OCI-LY7 (cell line): ENCODE measurements around the gene MICAL3. TPM values are rescaled to one million over a fixed set of nuclear protein-coding genes. Genes with fewer than 3 reads are reported as not detected.

Experiments used
- BruUV-seq: library from RNA; stranded (reverse); fragments of 400-500 nt; replicated peaks from 2 replicates; lab custom pipeline; 2021; lab: Mats Ljungman, UMichigan
- CTCF ChIA-PET: fragments of 300-600 bp; sonication (Branson Sonifier 250); formaldehyde crosslinking; loops from one replicate; lab custom pipeline; 2022; ENCODE audit warnings: antibody characterized with exemption; ENCODE audit not compliant: unreplicated experiment; lab: Charles Lee
- POLR2A ChIA-PET: fragments of 300-600 bp; sonication (Branson Sonifier 250); formaldehyde crosslinking; loops from one replicate; lab custom pipeline; 2022; ENCODE audit warnings: antibody characterized with exemption; lab: Charles Lee
- DNase-seq: peaks from one replicate; pipeline ENCODE4 v3.0.0-alpha.2; 2015; ENCODE audit warnings: low spot score
- H2AFZ ChIP-seq: fragments of 200-600 bp; sonication (generic), shearing (Covaris generic); 2 replicates; pipeline ENCODE4 v1.6.1; 2014; ENCODE audit warnings: mild to moderate bottlenecking, antibody characterized with exemption, low read length, moderate library complexity
- H3K27ac ChIP-seq: fragments of 200-600 bp; sonication (generic); 2 replicates; pipeline ENCODE4 v1.5.1; 2014; ENCODE audit warnings: mixed run types, low read depth, mild to moderate bottlenecking, moderate library complexity, low read length, inconsistent platforms; ENCODE audit not compliant: poor library complexity, severe bottlenecking
- H3K36me3 ChIP-seq: fragments of 200-600 bp; sonication (generic); 2 replicates; pipeline ENCODE4 v1.6.1; 2014; ENCODE audit warnings: mild to moderate bottlenecking, antibody characterized with exemption, low read length, moderate library complexity, mixed read lengths; ENCODE audit not compliant: insufficient read depth
- H3K4me1 ChIP-seq: fragments of 200-600 bp; sonication (generic); 2 replicates; pipeline ENCODE4 v1.5.1; 2014; ENCODE audit warnings: mild to moderate bottlenecking, low read length; ENCODE audit not compliant: insufficient read depth, poor library complexity, severe bottlenecking
- H3K4me2 ChIP-seq: fragments of 200-600 bp; sonication (generic); 2 replicates; pipeline ENCODE4 v1.6.1; 2014; ENCODE audit warnings: mild to moderate bottlenecking, low read length
- H3K4me3 ChIP-seq: fragments of 200-600 bp; sonication (generic); 2 replicates; pipeline ENCODE4 v1.5.1; 2014; ENCODE audit warnings: mild to moderate bottlenecking, low read depth, low read length; ENCODE audit not compliant: poor library complexity, severe bottlenecking
- H3K79me2 ChIP-seq: fragments of 200-600 bp; sonication (generic); 2 replicates; pipeline ENCODE4 v1.6.1; 2016; ENCODE audit warnings: low read depth, mild to moderate bottlenecking, low read length, moderate library complexity, mixed read lengths; ENCODE audit not compliant: insufficient read depth
- H3K9me2 ChIP-seq: fragments of 200-600 bp; sonication (generic); 2 replicates; pipeline ENCODE4 v1.6.1; 2016; ENCODE audit warnings: mild to moderate bottlenecking, low read length, mixed read lengths; ENCODE audit not compliant: insufficient read depth
- H3K9me3 ChIP-seq: fragments of 200-600 bp; sonication (generic); 2 replicates; pipeline ENCODE4 v1.6.1; 2014; ENCODE audit warnings: mild to moderate bottlenecking, mixed run types, low read length, mixed read lengths
- H4K20me1 ChIP-seq: fragments of 200-600 bp; sonication (generic); 2 replicates; pipeline ENCODE4 v1.6.1; 2014; ENCODE audit warnings: mild to moderate bottlenecking, antibody characterized with exemption, low read length, moderate library complexity, mixed read lengths; ENCODE audit not compliant: insufficient read depth
- EZH2phosphoT487 ChIP-seq: fragments of 200-600 bp; sonication (generic); IDR thresholded peaks from 2 replicates; pipeline ENCODE4 v1.6.1; 2018; ENCODE audit warnings: low read depth, borderline replicate concordance, mild to moderate bottlenecking, mixed run types, antibody characterized with exemption, low read length, moderate library complexity, mixed read lengths
- intact Hi-C: fragments of 100-400 bp; cut with micrococcal nuclease; formaldehyde crosslinking; loops from one replicate; pipeline ENCODE4 v1.10.0; 2022; ENCODE audit not compliant: unreplicated experiment
- total RNA-seq, 2 experiments: library from RNA; depleted of rRNA in 1 of 2; stranded (reverse); fragments of >200 nt in 1 of 2; shearing (Covaris generic) in 1 of 2; gene quantifications; 2 replicates each; pipeline ENCODE4 v1.2.3, GENCODE V29; 2014 to 2022
- TF ChIP-seq, protein P1 (sequence below): fragments of 200-600 bp; sonication (generic); conservative IDR thresholded peaks from 2 replicates; pipeline ENCODE4 v1.5.1; 2014; ENCODE audit warnings: mild to moderate bottlenecking, antibody characterized with exemption, low read length, moderate library complexity, mixed read lengths

The MICAL3 gene
- total RNA-seq, 2 experiments from 2014 or later, result 80.9 to 210 TPM

DNA sequence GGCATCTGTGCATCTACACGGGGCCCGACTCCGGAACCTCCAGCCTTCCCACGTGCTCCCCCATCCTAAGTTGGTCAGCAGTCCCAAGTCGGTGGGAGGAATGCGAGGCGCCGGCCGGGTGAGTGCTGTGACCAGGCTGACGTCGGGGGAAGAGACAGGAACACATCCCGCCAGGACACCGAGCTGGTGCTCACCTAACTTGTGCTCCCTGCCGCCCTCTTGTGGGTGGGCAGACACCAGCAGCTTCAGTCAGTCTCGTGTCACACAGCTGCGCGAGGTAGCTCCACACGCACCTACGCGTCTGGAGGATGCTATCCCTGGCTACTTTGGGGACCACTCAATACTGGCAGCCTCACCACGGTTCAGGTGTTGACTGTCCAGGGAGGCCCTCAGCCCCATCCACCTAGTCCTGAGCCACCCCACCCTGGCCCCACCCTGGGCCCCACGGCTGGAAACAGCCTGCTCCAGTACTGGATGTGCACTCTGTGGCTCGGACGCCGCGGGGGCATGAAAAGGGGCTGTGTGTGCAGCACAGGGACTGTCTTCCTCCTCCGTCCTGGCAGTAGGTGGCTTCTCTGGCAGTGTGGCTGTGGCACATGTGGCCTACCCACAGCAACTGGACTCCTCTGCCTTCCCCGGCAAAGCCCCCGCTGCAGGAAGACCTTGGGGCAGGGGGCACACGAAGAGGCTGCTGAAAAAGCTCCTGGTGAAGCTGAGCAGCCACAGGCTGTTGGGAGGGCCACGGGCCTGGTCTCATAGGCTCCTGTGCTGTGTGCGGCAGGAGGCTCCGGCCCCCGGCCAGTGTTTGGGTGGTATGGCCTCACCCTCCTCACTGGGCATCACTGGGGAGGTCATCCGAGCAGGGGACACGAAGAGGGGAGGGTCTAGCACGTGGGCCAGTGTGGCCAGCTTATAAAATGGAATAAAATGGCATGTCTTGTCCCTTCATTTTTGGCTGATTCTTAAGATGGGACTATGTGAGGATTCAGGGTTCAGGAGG is 238.9 kb downstream of the MICAL3 start:
- intact Hi-C loops, result loop anchor here (1.0 kb wide), 1 partner anchor 43 kb away; no protein-coding TSS in a partner anchor
- POLR2A ChIA-PET, result interaction anchor here (0.6 to 2.5 kb wide), 8 partner anchors 11 to 291 kb away, joined by 3 to 6 read pairs (median 3); no protein-coding TSS in a partner anchor
- Histone ChIP-seq H3K4me1 (peaks cover 22% of the 10 kb centered on the region), H3K9me2 (no peaks in the 10 kb centered on the region), H3K79me2 (no peaks in the 10 kb centered on the region), H3K27ac (peak overlapping the region; percentile 19), H3K4me2 (no peak overlapping the region), H3K36me3 (peaks cover 27% of the 10 kb centered on the region), H3K9me3 (no peaks in the 10 kb centered on the region), H3K4me3 (no peak overlapping the region), H4K20me1 (no peaks in the 10 kb centered on the region), H2AFZ (no peak overlapping the region)
- DNase-seq, result peak; percentile 79
- no TSS peak for BruUV-seq
- CTCF ChIA-PET, result interaction anchor here (0.5 to 2.4 kb wide), 6 partner anchors 10 to 227 kb away, joined by 3 to 11 read pairs (median 4); no protein-coding TSS in a partner anchor
- TF ChIP-seq, protein P1, sequence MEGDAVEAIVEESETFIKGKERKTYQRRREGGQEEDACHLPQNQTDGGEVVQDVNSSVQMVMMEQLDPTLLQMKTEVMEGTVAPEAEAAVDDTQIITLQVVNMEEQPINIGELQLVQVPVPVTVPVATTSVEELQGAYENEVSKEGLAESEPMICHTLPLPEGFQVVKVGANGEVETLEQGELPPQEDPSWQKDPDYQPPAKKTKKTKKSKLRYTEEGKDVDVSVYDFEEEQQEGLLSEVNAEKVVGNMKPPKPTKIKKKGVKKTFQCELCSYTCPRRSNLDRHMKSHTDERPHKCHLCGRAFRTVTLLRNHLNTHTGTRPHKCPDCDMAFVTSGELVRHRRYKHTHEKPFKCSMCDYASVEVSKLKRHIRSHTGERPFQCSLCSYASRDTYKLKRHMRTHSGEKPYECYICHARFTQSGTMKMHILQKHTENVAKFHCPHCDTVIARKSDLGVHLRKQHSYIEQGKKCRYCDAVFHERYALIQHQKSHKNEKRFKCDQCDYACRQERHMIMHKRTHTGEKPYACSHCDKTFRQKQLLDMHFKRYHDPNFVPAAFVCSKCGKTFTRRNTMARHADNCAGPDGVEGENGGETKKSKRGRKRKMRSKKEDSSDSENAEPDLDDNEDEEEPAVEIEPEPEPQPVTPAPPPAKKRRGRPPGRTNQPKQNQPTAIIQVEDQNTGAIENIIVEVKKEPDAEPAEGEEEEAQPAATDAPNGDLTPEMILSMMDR, result peak; percentile 82
- TF ChIP-seq EZH2phosphoT487, result no peak

DNA sequence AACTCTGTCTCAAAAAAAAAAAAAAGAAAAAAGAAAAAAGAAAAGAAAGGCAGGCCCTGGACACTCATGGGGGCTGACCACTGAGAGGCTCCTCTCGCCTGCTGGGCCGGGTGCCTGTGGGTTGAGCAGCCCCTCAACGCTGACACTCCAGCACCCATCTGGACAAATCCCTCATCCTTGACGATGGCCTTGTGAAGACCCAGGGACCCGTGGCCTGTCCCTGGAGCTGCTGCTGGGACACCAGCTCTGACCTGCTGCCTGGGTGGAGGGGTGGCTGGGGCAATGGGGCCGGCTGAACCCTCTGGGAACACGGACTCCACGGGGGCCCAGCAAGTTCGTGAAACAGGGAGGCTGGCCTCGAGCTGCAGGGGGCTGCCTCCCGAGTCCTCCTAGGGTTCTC is 239.6 kb downstream of the MICAL3 start:
- H3K4me1 ChIP-seq, result peaks cover 29% of the 10 kb centered on the region
- DNase-seq, result no peak
- POLR2A ChIA-PET, result interaction anchor here (2.5 kb wide), 1 partner anchor 19 kb away, joined by 6 read pairs; no protein-coding TSS in a partner anchor

More for the DNA sequence above, 239.6 kb downstream of the MICAL3 start:
- H3K4me3 ChIP-seq, result no peak overlapping the region
- H3K36me3 ChIP-seq, result peaks cover 20% of the 10 kb centered on the region
- intact Hi-C loops, result loop anchor here (1.0 kb wide), 1 partner anchor 42 kb away; no protein-coding TSS in a partner anchor
- H3K9me2 ChIP-seq, result no peaks in the 10 kb centered on the region
- no peak overlapping the region for H3K4me2 ChIP-seq
- no peaks in the 10 kb centered on the region for H4K20me1 ChIP-seq
- CTCF ChIA-PET, result interaction anchor here (0.5 to 2.4 kb wide), 7 partner anchors 11 to 291 kb away, joined by 3 to 11 read pairs (median 4); no protein-coding TSS in a partner anchor
- H3K9me3 ChIP-seq, result no peaks in the 10 kb centered on the region
- TF ChIP-seq, protein P1, result no peak
- TF ChIP-seq EZH2phosphoT487, result no peak
- no peak overlapping the region for H2AFZ ChIP-seq
- H3K27ac ChIP-seq, result no peak overlapping the region
- no peaks in the 10 kb centered on the region for H3K79me2 ChIP-seq
- BruUV-seq, result no TSS peak
